ENCODE measurements around the gene HFM1. TPM values are rescaled to one million over a fixed set of nuclear protein-coding genes. Genes with fewer than 3 reads are reported as not detected.
"Not testable (repeated sequence)": the region's sequence is repeated elsewhere in the genome, so short reads cannot be mapped to it uniquely, and the experiment has no call there.

HFM1 gene
- polyA plus RNA-seq, 3 donors from 2014 or later, result not detected

DNA sequence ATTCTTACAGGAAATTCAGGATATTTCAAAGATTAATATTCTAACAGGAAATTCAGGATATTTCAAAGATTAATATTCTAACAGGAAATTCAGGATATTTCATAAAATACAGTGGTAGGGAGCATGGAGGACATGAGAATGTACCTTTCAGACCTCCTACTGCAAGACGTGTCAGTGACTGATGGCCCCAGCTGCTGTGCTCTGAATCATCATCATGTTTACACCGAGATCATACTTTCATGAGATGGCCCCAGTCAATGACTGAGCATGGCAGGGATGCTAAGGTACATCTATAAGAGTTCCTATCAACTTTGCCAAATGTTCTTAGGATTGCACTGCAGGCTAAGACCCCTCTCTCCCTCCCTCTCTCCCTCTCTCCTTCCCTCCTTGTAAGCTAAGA is 69.0 kb downstream of the HFM1 start:
- DNase-seq, result no peak
- no peak overlapping the region for H3K4me3 Mint-ChIP-seq
- H3K4me1 Mint-ChIP-seq, result no peaks in the 10 kb centered on the region
- H3K36me3 Mint-ChIP-seq, result no peaks in the 10 kb centered on the region
- H3K9me3 Mint-ChIP-seq, result peaks cover 0 to 4% (median 1%) of the 10 kb centered on the region in 6 donors
- no peak overlapping the region for H3K27ac Mint-ChIP-seq
- peaks cover 0 to 16% (median 2%) of the 10 kb centered on the region in 3 donors for H3K27me3 Mint-ChIP-seq (ENCODE audit: low read depth in 3 of 3)

DNA sequence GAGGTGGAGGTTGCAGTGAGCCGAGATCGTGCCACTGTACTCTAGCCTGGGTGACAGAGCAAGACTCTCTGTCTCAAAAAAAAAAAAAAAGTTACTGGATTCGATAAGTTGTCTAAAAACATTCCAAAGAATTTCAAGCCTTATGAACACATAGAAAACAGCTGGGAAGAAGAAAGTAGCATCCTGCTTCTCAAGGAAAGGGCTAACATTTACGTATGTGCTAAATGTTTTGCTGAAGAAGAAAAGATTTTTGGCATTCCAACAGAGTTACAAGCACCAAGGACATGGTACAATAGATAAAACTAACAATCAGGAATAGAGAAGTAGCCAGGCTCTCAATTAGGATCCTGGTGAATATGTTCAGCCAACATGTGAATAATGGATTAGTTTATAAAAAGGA is 69.8 kb downstream of the HFM1 start:
- peaks cover 0 to 6% (median 1%) of the 10 kb centered on the region in 6 donors for H3K9me3 Mint-ChIP-seq
- peaks cover 0 to 16% (median 2%) of the 10 kb centered on the region in 3 donors for H3K27me3 Mint-ChIP-seq (ENCODE audit: low read depth in 3 of 3)
- no peaks in the 10 kb centered on the region for H3K36me3 Mint-ChIP-seq
- no peak overlapping the region for H3K4me3 Mint-ChIP-seq
- DNase-seq, result no peak
- H3K4me1 Mint-ChIP-seq, result no peaks in the 10 kb centered on the region
- H3K27ac Mint-ChIP-seq, result no peak overlapping the region

DNA sequence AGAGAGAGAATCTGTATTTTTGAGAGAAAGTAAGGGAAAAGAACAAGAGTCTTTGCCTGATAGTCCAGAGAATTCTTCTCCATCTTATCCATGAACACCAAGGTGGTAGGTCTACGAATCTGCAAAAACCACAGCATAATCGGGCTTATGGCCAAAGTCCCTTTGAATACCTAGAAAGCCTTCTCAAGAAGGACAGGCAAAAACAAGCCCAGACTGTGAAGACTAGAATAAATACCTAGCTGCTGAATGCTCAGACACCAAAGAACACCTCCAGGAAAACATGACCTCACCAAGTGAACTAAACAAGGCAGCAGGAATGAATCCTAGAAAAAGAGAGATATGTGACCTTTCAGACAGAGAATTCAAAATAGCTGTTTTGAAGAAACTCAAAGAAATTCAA is 79.2 kb downstream of the HFM1 start:
- Mint-ChIP-seq H3K4me1 (no peaks in the 10 kb centered on the region), H3K36me3 (no peaks in the 10 kb centered on the region), H3K4me3 (no peak overlapping the region), H3K9me3 (peaks cover 0 to 2% (median 0%) of the 10 kb centered on the region in 6 donors), H3K27me3 (ENCODE audit: low read depth in 3 of 3) (peaks cover 0 to 10% (median 4%) of the 10 kb centered on the region in 3 donors), H3K27ac (no peak overlapping the region)
- DNase-seq, result no peak

DNA sequence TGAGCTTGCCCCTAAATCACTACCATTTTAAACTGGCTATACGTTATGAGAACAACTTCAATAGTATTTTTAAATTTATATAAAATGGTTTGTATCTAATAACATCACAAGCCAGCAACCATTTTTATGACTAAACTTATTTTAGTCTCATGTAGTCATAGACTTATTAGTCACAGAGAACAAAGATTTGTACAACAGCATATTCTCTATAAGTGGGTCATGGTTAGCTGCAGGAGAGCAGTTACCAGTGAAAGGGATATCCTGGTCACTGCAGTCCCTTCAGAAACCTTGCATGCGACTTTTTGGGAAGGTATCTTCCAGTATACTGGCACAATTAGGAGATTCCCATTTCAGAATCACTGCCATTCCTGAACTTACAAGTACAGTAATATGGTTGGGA is 90.0 kb downstream of the HFM1 start:
- H3K27me3 Mint-ChIP-seq (ENCODE audit: low read depth in 3 of 3), result peaks cover 0 to 7% (median 2%) of the 10 kb centered on the region in 3 donors
- DNase-seq, result no peak
- no peak overlapping the region for H3K4me3 Mint-ChIP-seq
- H3K4me1 Mint-ChIP-seq, result no peaks in the 10 kb centered on the region
- no peaks in the 10 kb centered on the region for H3K36me3 Mint-ChIP-seq
- no peaks in the 10 kb centered on the region for H3K9me3 Mint-ChIP-seq
- H3K27ac Mint-ChIP-seq, result no peak overlapping the region

DNA sequence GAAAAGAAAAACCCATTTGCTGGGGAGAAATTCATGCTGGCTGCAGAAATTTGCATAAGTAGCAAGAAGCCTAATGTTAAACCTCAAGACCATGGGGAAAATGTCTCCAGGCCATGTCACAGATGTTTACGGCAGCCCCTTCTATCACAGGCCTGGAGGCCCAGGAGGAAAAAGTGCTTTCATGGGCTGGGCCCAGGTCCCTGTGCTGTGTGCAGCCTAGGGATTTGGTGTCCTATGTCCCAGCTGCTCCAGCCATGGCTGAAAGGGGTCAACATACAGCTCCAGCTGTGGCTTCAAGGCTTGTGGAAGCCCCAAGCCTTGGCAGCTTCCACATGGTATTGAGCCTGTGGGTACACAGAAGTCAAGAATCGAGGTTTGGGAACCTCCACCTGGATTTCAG is 93.0 kb downstream of the HFM1 start:
- H3K27me3 Mint-ChIP-seq (ENCODE audit: low read depth in 3 of 3), result peaks cover 0 to 4% (median 3%) of the 10 kb centered on the region in 3 donors
- no peaks in the 10 kb centered on the region for H3K4me1 Mint-ChIP-seq
- peaks cover 2 to 12% (median 8%) of the 10 kb centered on the region in 6 donors for H3K9me3 Mint-ChIP-seq
- no peak overlapping the region for H3K27ac Mint-ChIP-seq
- H3K36me3 Mint-ChIP-seq, result peaks cover 0 to 4% (median 0%) of the 10 kb centered on the region in 3 donors
- H3K4me3 Mint-ChIP-seq, result no peak overlapping the region
- DNase-seq, result no peak

DNA sequence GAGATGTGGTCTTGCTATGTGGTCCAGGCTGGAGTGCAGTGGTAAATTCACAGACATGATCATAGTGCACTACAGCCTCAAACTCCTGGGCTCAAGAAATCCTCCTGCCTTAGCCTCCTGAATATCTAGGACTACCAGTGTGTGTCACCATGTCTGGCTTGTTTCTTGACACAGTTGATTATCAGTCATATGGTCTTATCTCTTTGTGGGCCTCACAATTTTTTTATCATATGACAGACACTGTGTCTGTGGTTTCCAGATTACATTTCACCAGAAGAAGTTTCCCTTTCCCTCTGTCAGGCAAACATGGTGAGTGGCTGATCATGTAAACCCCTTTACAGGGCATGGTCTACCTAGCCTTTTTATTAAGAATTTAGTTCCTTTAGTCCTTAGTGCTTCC is 96.1 kb downstream of the HFM1 start:
- H3K27me3 Mint-ChIP-seq (ENCODE audit: low read depth in 3 of 3), result peaks cover 0 to 7% (median 3%) of the 10 kb centered on the region in 3 donors
- DNase-seq, result no peak
- H3K4me3 Mint-ChIP-seq, result no peak overlapping the region
- H3K4me1 Mint-ChIP-seq, result no peaks in the 10 kb centered on the region
- no peak overlapping the region for H3K27ac Mint-ChIP-seq
- H3K9me3 Mint-ChIP-seq, result peaks cover 2 to 13% (median 8%) of the 10 kb centered on the region in 6 donors
- peaks cover 0 to 4% (median 0%) of the 10 kb centered on the region in 3 donors for H3K36me3 Mint-ChIP-seq

DNA sequence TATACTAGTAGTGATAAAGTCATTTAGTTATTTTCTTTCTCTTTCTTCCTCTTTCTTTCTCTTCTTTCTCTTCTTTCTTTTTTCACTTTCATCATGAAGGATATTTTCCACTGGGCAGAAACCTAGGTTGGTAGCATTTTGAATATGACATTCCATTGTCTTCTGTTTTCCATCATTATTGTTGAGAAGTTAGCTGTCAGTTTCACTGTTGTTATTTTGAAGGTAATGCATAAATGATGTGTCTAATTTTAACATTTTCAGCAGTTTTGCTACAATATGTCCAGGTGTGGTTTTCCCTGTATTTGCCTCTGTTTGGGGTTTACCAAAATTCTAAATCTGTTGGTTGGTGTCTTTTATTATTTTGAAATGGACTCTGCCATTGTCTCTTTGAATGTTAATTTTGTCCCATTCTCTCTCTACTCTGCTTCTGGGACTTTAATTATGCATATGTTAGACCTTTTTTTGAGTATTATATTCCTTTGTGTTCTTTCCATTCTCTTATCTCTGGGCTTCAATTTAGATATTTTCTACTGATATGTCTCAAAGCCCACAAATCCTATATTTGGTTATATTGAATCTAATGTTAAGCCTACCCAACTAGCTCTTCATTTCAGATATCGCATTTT is 96.7 kb downstream of the HFM1 start:
- Mint-ChIP-seq H3K27me3 (ENCODE audit: low read depth in 3 of 3) (peaks cover 3 to 7% (median 4%) of the 10 kb centered on the region in 3 donors), H3K4me3 (no peak overlapping the region), H3K4me1 (no peaks in the 10 kb centered on the region), H3K27ac (no peak overlapping the region), H3K36me3 (peaks cover 0 to 4% (median 0%) of the 10 kb centered on the region in 3 donors), H3K9me3 (peaks cover 2 to 19% (median 8%) of the 10 kb centered on the region in 6 donors)
- no peak for DNase-seq

DNA sequence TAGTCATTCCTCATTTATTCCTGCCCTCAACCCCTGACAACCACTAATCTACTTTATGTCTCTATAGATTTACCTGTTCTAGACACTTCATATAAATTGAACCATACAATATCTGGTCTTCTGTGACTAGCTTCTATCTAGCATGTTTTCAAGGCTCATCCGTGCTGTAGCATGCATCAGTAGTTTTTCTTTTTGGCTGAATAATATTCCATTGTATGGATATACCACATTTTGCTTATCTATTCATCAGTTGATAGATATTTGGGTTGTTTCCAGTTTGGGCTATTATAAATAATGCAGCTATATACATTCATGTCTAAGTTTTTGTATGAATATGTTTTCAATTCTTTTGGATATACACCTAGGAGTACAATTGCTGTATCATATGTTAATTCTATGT is 101.5 kb downstream of the HFM1 start:
- H3K27ac Mint-ChIP-seq, result no peak overlapping the region
- H3K36me3 Mint-ChIP-seq, result peaks cover 0 to 4% (median 0%) of the 10 kb centered on the region in 3 donors
- no peaks in the 10 kb centered on the region for H3K4me1 Mint-ChIP-seq
- no peak for DNase-seq
- peaks cover 4 to 15% (median 8%) of the 10 kb centered on the region in 6 donors for H3K9me3 Mint-ChIP-seq
- no peak overlapping the region for H3K4me3 Mint-ChIP-seq
- H3K27me3 Mint-ChIP-seq (ENCODE audit: low read depth in 3 of 3), result peaks cover 3 to 8% (median 5%) of the 10 kb centered on the region in 3 donors

DNA sequence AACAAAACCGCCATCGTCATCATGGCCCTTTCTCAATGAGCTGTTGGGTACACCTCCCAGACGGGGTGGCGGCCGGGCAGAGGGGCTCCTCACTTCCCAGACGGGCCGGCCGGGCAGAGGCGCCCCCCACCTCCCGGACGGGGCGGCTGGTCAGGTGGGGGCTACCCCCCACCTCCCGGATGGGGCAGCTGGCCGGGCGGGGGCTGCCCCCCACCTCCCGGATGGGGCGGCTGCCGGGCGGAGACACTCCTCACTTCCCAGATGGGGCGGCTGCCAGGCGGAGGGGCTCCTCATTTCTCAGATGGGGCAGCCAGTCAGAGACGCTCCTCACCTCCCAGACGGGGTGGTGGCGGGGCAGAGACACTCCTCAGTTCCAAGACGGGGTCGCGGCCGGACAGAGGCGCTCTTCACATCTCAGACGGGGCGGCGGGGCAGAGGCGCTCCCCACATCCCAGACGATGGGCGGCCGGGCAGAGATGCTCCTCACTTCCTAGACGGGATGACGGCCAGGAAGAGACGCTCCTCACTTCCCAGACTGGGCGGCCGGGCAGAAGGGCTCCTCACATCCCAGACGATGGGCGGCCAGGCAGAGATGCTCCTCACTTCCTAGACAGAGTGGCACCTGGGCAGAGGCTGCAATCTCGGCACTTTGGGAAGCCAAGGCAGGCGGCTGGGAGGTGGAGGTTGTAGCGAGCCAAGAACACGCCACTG is 115.6 kb downstream of the HFM1 start:
- H3K36me3 Mint-ChIP-seq; H3K9me3 Mint-ChIP-seq; H3K27ac Mint-ChIP-seq; H3K4me3 Mint-ChIP-seq; H3K27me3 Mint-ChIP-seq (ENCODE audit: low read depth in 3 of 3); DNase-seq; H3K4me1 Mint-ChIP-seq: not testable (repeated sequence)

DNA sequence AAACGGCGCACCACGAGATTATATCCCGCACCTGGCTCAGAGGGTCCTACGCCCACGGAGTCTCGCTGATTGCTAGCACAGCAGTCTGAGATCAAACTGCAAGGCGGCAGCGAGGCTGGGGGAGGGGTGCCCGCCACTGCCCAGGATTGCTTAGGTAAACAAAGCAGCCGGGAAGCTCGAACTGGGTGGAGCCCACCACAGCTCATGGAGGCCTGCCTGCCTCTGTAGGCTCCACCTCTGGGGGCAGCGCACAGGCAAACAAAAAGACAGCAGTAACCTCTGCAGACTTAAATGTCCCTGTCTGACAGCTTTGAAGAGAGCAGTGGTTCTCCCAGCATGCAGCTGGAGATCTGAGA is 117.7 kb downstream of the HFM1 start:
- H3K4me3 Mint-ChIP-seq; H3K36me3 Mint-ChIP-seq; H3K27ac Mint-ChIP-seq; H3K27me3 Mint-ChIP-seq (ENCODE audit: low read depth in 3 of 3); DNase-seq; H3K9me3 Mint-ChIP-seq; H3K4me1 Mint-ChIP-seq: not testable (repeated sequence)

DNA sequence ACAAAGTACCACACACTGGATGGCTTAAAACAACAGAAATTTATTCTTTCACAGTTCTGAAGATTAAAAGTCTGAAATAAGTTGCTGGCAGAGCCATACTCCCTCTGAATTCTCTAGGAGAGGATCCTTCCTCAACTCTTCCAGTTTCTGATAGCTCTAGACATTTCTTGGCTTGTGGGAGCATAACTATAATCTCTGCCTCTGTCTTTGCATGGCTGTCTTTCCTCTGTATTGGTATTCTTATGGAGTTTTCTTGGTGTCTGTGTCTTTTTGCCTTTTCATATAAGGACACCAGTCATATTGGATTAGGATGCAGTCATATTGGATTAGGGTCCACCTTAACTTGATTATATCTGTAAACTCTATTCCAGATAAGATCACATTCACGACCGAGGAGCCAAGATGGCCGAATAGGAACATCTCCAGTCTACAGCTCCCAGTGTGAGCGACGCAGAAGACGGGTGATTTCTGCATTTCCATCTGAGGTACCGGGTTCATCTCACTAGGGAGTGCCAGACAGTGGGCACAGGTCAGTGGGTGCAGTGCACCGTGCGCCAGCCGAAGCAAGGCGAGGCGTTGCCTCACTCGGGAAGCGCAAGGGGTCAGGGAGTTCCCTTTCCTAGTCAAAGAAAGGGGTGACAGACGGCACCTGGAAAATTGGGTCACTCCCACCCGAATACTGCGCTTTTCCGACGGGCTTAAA is 118.2 kb downstream of the HFM1 start:
- H3K4me1 Mint-ChIP-seq; H3K27ac Mint-ChIP-seq; DNase-seq; H3K4me3 Mint-ChIP-seq; H3K36me3 Mint-ChIP-seq; H3K9me3 Mint-ChIP-seq; H3K27me3 Mint-ChIP-seq (ENCODE audit: low read depth in 3 of 3): not testable (repeated sequence)

DNA sequence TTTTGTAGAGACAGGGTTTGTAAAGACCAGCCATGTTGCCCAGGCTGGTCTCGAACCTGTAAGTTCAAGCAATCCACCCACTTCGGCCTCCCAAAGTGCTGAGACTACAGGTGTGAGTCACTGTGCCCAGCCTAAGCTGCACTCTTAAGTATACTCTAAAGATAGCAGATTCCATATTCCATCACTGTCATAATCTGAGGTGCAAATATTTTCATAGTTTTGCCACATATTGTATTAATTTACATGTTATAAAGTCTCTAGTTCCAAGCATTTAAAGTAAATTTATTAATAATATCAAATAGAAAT is 121.3 kb downstream of the HFM1 start:
- DNase-seq, result no peak
- Mint-ChIP-seq H3K9me3 (peaks cover 0 to 2% (median 0%) of the 10 kb centered on the region in 6 donors), H3K27ac (no peak overlapping the region), H3K27me3 (ENCODE audit: low read depth in 3 of 3) (peaks cover 1 to 3% (median 2%) of the 10 kb centered on the region in 3 donors), H3K36me3 (no peaks in the 10 kb centered on the region), H3K4me1 (no peaks in the 10 kb centered on the region), H3K4me3 (no peak overlapping the region)

DNA sequence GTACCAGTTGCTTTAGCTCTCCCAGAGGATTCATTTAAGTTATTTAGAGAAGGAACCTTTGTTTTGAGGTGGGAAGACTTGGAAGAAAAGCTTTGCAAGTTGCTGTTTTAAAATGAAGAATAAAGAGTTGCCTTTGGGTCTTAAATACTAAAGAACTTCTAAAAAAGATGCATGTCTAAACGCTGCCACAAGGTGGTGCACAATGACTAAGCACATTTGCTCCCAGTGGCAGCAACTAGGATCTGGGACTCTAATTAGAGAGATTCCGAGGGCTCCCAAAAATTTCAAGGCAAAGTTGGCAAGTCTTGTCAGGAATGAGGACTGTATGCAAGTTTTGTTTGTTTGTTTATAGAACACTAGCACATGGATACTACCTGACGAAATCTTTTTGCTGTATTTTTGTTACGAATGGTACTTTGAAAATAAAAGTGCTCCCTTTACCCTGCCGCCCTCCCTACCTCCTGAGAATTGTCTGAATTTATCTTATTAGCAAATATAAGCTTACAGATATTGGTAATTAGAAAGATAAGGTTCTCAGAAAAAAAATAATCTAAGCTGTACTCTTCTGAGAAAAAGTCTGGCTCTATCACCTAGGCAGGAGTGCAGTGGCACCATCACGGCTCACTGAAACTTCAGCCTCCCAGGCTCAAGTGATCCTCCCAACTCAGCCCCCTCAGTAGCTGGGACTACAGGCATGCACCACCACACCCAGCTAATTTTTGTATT is 121.8 kb downstream of the HFM1 start:
- H3K4me1 Mint-ChIP-seq, result no peaks in the 10 kb centered on the region
- H3K9me3 Mint-ChIP-seq, result peaks cover 0 to 2% (median 0%) of the 10 kb centered on the region in 6 donors
- no peaks in the 10 kb centered on the region for H3K36me3 Mint-ChIP-seq
- H3K27me3 Mint-ChIP-seq (ENCODE audit: low read depth in 3 of 3), result peaks cover 2 to 4% (median 3%) of the 10 kb centered on the region in 3 donors
- H3K4me3 Mint-ChIP-seq, result no peak overlapping the region
- no peak overlapping the region for H3K27ac Mint-ChIP-seq
- peak; percentile 24 to 36 (median 34) for DNase-seq

DNA sequence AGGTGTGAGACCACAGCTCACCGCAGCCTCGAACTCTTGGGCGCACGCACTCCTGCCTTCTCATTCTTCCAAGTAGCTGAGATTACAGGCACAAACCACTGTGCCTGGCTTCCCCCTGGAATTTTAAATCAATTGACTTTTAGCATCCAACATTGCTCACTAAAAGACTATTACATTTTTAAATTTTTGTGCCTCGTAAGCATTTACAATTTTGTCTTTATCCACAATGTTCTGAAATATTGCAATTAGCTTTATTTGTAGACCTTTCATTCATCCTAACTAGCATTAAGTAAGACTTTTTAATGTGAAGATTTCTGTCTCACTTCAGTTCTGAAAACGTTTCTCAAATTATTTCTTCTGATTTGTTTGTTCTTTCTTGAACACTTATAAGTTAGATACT is 122.9 kb downstream of the HFM1 start:
- Mint-ChIP-seq H3K27ac (no peak overlapping the region), H3K4me3 (no peak overlapping the region), H3K27me3 (ENCODE audit: low read depth in 3 of 3) (peaks cover 2 to 4% (median 3%) of the 10 kb centered on the region in 3 donors), H3K4me1 (no peaks in the 10 kb centered on the region), H3K9me3 (peaks cover 0 to 2% (median 0%) of the 10 kb centered on the region in 6 donors), H3K36me3 (no peaks in the 10 kb centered on the region)
- no peak for DNase-seq

Data from immature natural killer cell (primary cell).